H1 (cell line): Measurements from ENCODE around the gene IP6K1. TPM values are rescaled to one million over a fixed set of nuclear protein-coding genes. Genes with fewer than 3 reads are reported as not detected.

Experiments used
- CTCF ChIA-PET: fragments of 300-600 bp; sonication (Branson Sonifier 250); formaldehyde crosslinking; loops from one replicate; lab custom pipeline; 2021; ENCODE audit not compliant: partially characterized antibody; lab: Charles Lee
- POLR2A ChIA-PET: fragments of 300-600 bp; sonication (Branson Sonifier 250); formaldehyde crosslinking; loops from one replicate; lab custom pipeline; 2021; ENCODE audit warnings: inconsistent platforms; ENCODE audit not compliant: partially characterized antibody; lab: Charles Lee
- DNase-seq, 2 experiments: peaks; one replicate each; pipeline versions ENCODE4 v3.0.0 to v3.0.0-alpha.2; 2010 to 2022; ENCODE audit warnings: low spot score in 2 of 2, low read depth in 1 of 2, mixed read lengths in 1 of 2
- FAIRE-seq: peaks from 2 replicates; lab custom pipeline; 2011; peaks lifted over from hg19 to GRCh38; lab: Jason Lieb, UNC
- H2AFZ ChIP-seq: 2 replicates; pipeline ENCODE4 v1.8.1; 2012; ENCODE audit warnings: low read length, inconsistent platforms
- H2AK5ac ChIP-seq: 2 replicates; pipeline ENCODE4 v1.6.1; 2013; ENCODE audit warnings: low read depth, low read length
- H2BK120ac ChIP-seq: replicated peaks from 2 replicates; pipeline ENCODE3; 2013; ENCODE audit warnings: low read depth, low read length, inconsistent platforms
- H2BK12ac ChIP-seq: 2 replicates; pipeline ENCODE4 v1.6.1; 2013; ENCODE audit warnings: low read depth, low read length
- H2BK15ac ChIP-seq: 2 replicates; pipeline ENCODE4 v1.6.1; 2013; ENCODE audit warnings: low read length
- H2BK20ac ChIP-seq: 2 replicates; pipeline ENCODE4 v1.6.1; 2013; ENCODE audit warnings: low read length
- H2BK5ac ChIP-seq: 2 replicates; pipeline ENCODE4 v1.6.1; 2013; ENCODE audit warnings: low read depth, low read length
- H3K14ac ChIP-seq: 2 replicates; pipeline ENCODE4 v1.6.1; 2013; ENCODE audit warnings: inconsistent platforms; ENCODE audit not compliant: insufficient read length
- H3K18ac ChIP-seq: 2 replicates; pipeline ENCODE4 v1.6.1; 2013; ENCODE audit warnings: low read length; ENCODE audit errors: extremely low read depth
- H3K23ac ChIP-seq: 2 replicates; pipeline ENCODE4 v1.6.1; 2013; ENCODE audit warnings: inconsistent platforms; ENCODE audit not compliant: insufficient read length
- H3K23me2 ChIP-seq: 2 replicates; pipeline ENCODE4 v1.6.1; 2013; ENCODE audit warnings: low read depth, low read length
- H3K27ac ChIP-seq: 2 replicates; pipeline ENCODE4 v1.6.1; 2011; ENCODE audit warnings: low read depth, low read length, inconsistent platforms
- H3K27me3 ChIP-seq, 4 experiments: replicated peaks in 1 of 4; 1 replicate in 1 of 4; 2 replicates in 3 of 4; pipeline versions ENCODE4 v1.6.1 to v1.8.1; 2011 to 2013; ENCODE audit warnings: low read length in 3 of 4, mild to moderate bottlenecking in 3 of 4, inconsistent platforms in 2 of 4, mixed read lengths in 2 of 4, moderate library complexity in 1 of 4; ENCODE audit not compliant: control insufficient read depth in 3 of 4, insufficient read depth in 3 of 4; ENCODE audit errors: extremely low read depth in 1 of 4
- H3K36me3 ChIP-seq, 4 experiments: 2 replicates each; pipeline versions ENCODE4 v1.6.1 to v1.8.1; 2011 to 2013; ENCODE audit warnings: mild to moderate bottlenecking in 4 of 4, low read length in 3 of 4, moderate library complexity in 2 of 4, control low read depth in 1 of 4, inconsistent platforms in 1 of 4; ENCODE audit not compliant: insufficient read depth in 4 of 4, control insufficient read depth in 2 of 4
- H3K4ac ChIP-seq: replicated peaks from 2 replicates; pipeline ENCODE3; 2013; ENCODE audit warnings: low read length, low read depth, mixed read lengths, inconsistent platforms; ENCODE audit not compliant: insufficient read length
- H3K4me1 ChIP-seq, 4 experiments: replicated peaks in 1 of 4; 1 replicate in 1 of 4; 2 replicates in 3 of 4; pipeline versions ENCODE4 v1.6.1 to v1.8.1; 2011 to 2013; ENCODE audit warnings: low read length in 3 of 4, inconsistent platforms in 2 of 4, mixed read lengths in 1 of 4; ENCODE audit not compliant: insufficient read depth in 4 of 4, control insufficient read depth in 3 of 4
- H3K4me2 ChIP-seq, 2 experiments: 2 replicates each; pipeline versions ENCODE4 v1.6.1 to v1.8.1; 2011 to 2013; ENCODE audit warnings: low read depth in 2 of 2, low read length in 2 of 2, control low read depth in 1 of 2, inconsistent platforms in 1 of 2, mild to moderate bottlenecking in 1 of 2; ENCODE audit not compliant: insufficient read depth in 1 of 2
- H3K4me3 ChIP-seq, 4 experiments: fragments of 200-600, 300-600 bp in 1 of 4; sonication (generic), shearing (Covaris generic), sonication (Bioruptor Twin) in 1 of 4; 2 replicates each; pipeline versions ENCODE4 v1.5.1 to v1.8.1; 2011 to 2016; ENCODE audit warnings: low read length in 4 of 4, low read depth in 3 of 4, control low read depth in 2 of 4, inconsistent platforms in 2 of 4, mild to moderate bottlenecking in 2 of 4, mixed read lengths in 1 of 4, moderate library complexity in 1 of 4; ENCODE audit not compliant: insufficient read depth in 2 of 4; ENCODE audit errors: extremely low read depth in 1 of 4
- H3K56ac ChIP-seq: replicated peaks from 2 replicates; pipeline ENCODE3; 2013; ENCODE audit warnings: low read depth, mild to moderate bottlenecking, mixed read lengths, low read length, inconsistent platforms; ENCODE audit not compliant: insufficient read length
- H3K79me1 ChIP-seq: 2 replicates; pipeline ENCODE4 v1.6.1; 2013; ENCODE audit warnings: low read depth, low read length, control low read depth
- H3K79me2 ChIP-seq, 2 experiments: 2 replicates each; pipeline versions ENCODE4 v1.6.1 to v1.8.1; 2012 to 2013; ENCODE audit warnings: low read length in 2 of 2, mild to moderate bottlenecking in 2 of 2, inconsistent platforms in 1 of 2; ENCODE audit not compliant: insufficient read depth in 2 of 2, control insufficient read depth in 1 of 2
- H3K9ac ChIP-seq, 4 experiments: replicated peaks in 1 of 4; 1 replicate in 1 of 4; 2 replicates in 3 of 4; pipeline versions ENCODE4 v1.6.1 to v1.8.1; 2011 to 2013; ENCODE audit warnings: low read depth in 3 of 4, low read length in 3 of 4, control low read depth in 2 of 4, mild to moderate bottlenecking in 2 of 4, moderate library complexity in 2 of 4, inconsistent platforms in 1 of 4; ENCODE audit errors: extremely low read depth in 1 of 4
- H3K9me3 ChIP-seq, 2 experiments: 2 replicates each; pipeline versions ENCODE4 v1.6.1 to v1.8.1; 2012 to 2013; ENCODE audit warnings: mild to moderate bottlenecking in 2 of 2, moderate library complexity in 2 of 2, control low read depth in 1 of 2, inconsistent platforms in 1 of 2, low read depth in 1 of 2, low read length in 1 of 2, mixed read lengths in 1 of 2; ENCODE audit not compliant: insufficient read depth in 2 of 2
- H4K20me1 ChIP-seq, 2 experiments: replicated peaks in 1 of 2; 2 replicates each; pipeline versions ENCODE3 to v1.8.1; 2011 to 2013; ENCODE audit warnings: inconsistent platforms in 2 of 2, low read length in 2 of 2, mild to moderate bottlenecking in 1 of 2; ENCODE audit not compliant: insufficient read depth in 2 of 2, control insufficient read depth in 1 of 2
- H4K5ac ChIP-seq: 2 replicates; pipeline ENCODE4 v1.6.1; 2013; ENCODE audit warnings: low read length, low read depth, mixed read lengths, inconsistent platforms; ENCODE audit not compliant: insufficient read length
- H4K8ac ChIP-seq: 2 replicates; pipeline ENCODE4 v1.8.0; 2013; ENCODE audit warnings: mild to moderate bottlenecking, moderate library complexity, low read length, inconsistent platforms; ENCODE audit not compliant: insufficient read depth; ENCODE audit errors: extremely low read depth
- H4K91ac ChIP-seq: replicated peaks from 2 replicates; pipeline ENCODE3; 2013; ENCODE audit warnings: low read length, mixed read lengths, inconsistent platforms; ENCODE audit not compliant: insufficient read length
- ASH2L ChIP-seq: fragments of 200-600, 300-600 bp; sonication (generic); IDR thresholded peaks from one replicate; pipeline ENCODE4 v1.7.1; 2017; ENCODE audit warnings: low read length
- SAP30 ChIP-seq: fragments of 300-600 bp; sonication (generic); IDR thresholded peaks from 2 replicates; pipeline ENCODE4 v1.7.1; 2012; ENCODE audit warnings: low read length, moderate library complexity, mild to moderate bottlenecking, inconsistent platforms; ENCODE audit not compliant: insufficient read depth, insufficient replicate concordance
- TAF1 ChIP-seq: IDR thresholded peaks from 2 replicates; pipeline ENCODE4 v1.6.1; 2011; ENCODE audit warnings: mild to moderate bottlenecking, low read depth, low read length
- WGBS, 2 experiments: shearing (Covaris generic) in 1 of 2; methylation state at CpG; one replicate each; pipeline versions ENCODE4 v1.1.6 to v1.1.7; 2013 to 2015; ENCODE audit warnings: low lambda C conversion rate in 2 of 2, mixed read lengths in 2 of 2, inconsistent platforms in 1 of 2, low coverage in 1 of 2, missing lambda C conversion rate in 1 of 2; ENCODE audit not compliant: insufficient replicate concordance in 2 of 2, insufficient coverage in 1 of 2, insufficient read length in 1 of 2; ENCODE audit errors: extremely low coverage in 1 of 2, missing lambda C conversion rate in 1 of 2; 5-methylcytosine and 5-hydroxymethylcytosine counted together
- polyA plus RNA-seq, 7 experiments: library from polyadenylated mRNA; depleted of rRNA in 3 of 7; stranded (reverse) in 5 of 7; unstranded in 2 of 7; fragments of >200 nt in 5 of 7; fragments of 200-250 nt in 2 of 7; gene quantifications; 1 replicate in 5 of 7; 2 replicates in 1 of 7; 4 replicates in 1 of 7; pipeline versions ENCODE4 v1.2.1 to v1.2.3, GENCODE V29; 2011 to 2013; ENCODE audit warnings: missing spikeins in 2 of 7, mixed read lengths in 2 of 7
- total RNA-seq: library from RNA; stranded (reverse); fragmentation: NEBNext Ultra II Directional; extraction: Animal tissue kit (Norgen Biotek cat#: 25700); gene quantifications from 2 replicates; pipeline ENCODE4 v1.2.1, GENCODE V29; 2021
- TF ChIP-seq, protein P1 (sequence below): IDR thresholded peaks from 2 replicates; pipeline ENCODE4 v1.6.1; 2012; ENCODE audit warnings: inconsistent platforms
- TF ChIP-seq, protein P2 (sequence below): IDR thresholded peaks from 2 replicates; pipeline ENCODE4 v1.6.1; 2012; ENCODE audit warnings: inconsistent platforms

The IP6K1 gene
- total and polyA plus RNA-seq, 2 of the 8 experiments (the other 6 are each of a cell fraction or from before 2014, with no cell fraction given): 31.5 to 35.2 TPM

- peak overlapping the region; percentile 64; the same call in 1 of the 2 replicates for H2AFZ ChIP-seq
- 12% methylated on average over 27 of the region's 50 CpGs; no CpG with 5 or more reads in 1 of the 2 experiments for WGBS, 2 experiments
Observed at GRCh38 chr3:49785565-49786356, 581 bp downstream of the IP6K1 start.

More at GRCh38 chr3:49785565-49786356, 581 bp downstream of the IP6K1 start:
- Histone ChIP-seq H4K20me1 (peaks cover 0 to 6% of the 10 kb centered on the region in 2 experiments), H3K56ac (no peak overlapping the region), H2BK120ac (no peak overlapping the region), H3K27ac (peak overlapping the region; percentile 74), H4K8ac (peak overlapping the region; percentile 79; the same call in 1 of the 2 replicates), H2BK12ac (no peak overlapping the region), H3K9me3 (no peaks in the 10 kb centered on the region), H4K91ac (no peak overlapping the region), H2BK15ac (no peak overlapping the region), H4K5ac (no peak overlapping the region), H3K79me2 (peaks cover 0 to 41% of the 10 kb centered on the region in 2 experiments; a peak in 2 of 4 replicates), H3K9ac (peak overlapping the region; percentile 75 to 95 (median 84)), H3K79me1 (peaks cover 8% of the 10 kb centered on the region; the same call in 1 of the 2 replicates), H3K4me2 (peak overlapping the region; percentile 91 to 94), H2AK5ac (no peak overlapping the region), H3K4me3 (peak overlapping the region; percentile 75 to 95 (median 86)), H3K14ac (no peak overlapping the region), H3K4ac (peak overlapping the region; percentile 44), H3K18ac (no peak overlapping the region), H3K27me3 (peaks cover 0 to 2% (median 0%) of the 10 kb centered on the region in 4 experiments; a peak in 2 of 7 replicates), H2BK20ac (no peak overlapping the region)
- CTCF ChIA-PET: interaction anchor here (0.5 to 3.6 kb wide), 6 partner anchors 9 to 110 kb away, joined by 3 to 20 read pairs (median 4); partner anchors contain the start of gene AMIGO3
- POLR2A ChIA-PET: interaction anchor here (0.9 to 3.3 kb wide), 8 partner anchors 14 to 83 kb away, joined by 3 to 18 read pairs (median 4); partner anchors contain the start of genes AMIGO3 and GMPPB
- FAIRE-seq: no peak
- TF ChIP-seq, protein P1, sequence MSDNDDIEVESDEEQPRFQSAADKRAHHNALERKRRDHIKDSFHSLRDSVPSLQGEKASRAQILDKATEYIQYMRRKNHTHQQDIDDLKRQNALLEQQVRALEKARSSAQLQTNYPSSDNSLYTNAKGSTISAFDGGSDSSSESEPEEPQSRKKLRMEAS: peak; percentile 72
- TF ChIP-seq ASH2L (no peak), TAF1 (0 out of 2 replicates have a peak, but pooled peaks have one; percentile 7), SAP30 (peak; percentile 43)
- TF ChIP-seq, protein P2, sequence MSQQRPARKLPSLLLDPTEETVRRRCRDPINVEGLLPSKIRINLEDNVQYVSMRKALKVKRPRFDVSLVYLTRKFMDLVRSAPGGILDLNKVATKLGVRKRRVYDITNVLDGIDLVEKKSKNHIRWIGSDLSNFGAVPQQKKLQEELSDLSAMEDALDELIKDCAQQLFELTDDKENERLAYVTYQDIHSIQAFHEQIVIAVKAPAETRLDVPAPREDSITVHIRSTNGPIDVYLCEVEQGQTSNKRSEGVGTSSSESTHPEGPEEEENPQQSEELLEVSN: peak; percentile 51; the same call in 1 of the 2 replicates
- TF ChIP-seq, all 59 proteins: peak for 4
- peaks cover 8% of the 10 kb centered on the region; the same call in 1 of the 2 replicates for H3K23me2 ChIP-seq
- H3K4me1 ChIP-seq: peaks cover 0 to 5% (median 2%) of the 10 kb centered on the region in 4 experiments; a peak in 2 of 7 replicates
- H3K36me3 ChIP-seq: peaks cover 0 to 8% (median 3%) of the 10 kb centered on the region in 4 experiments; a peak in 5 of 8 replicates
- DNase-seq: no peak
- H3K23ac ChIP-seq: no peak overlapping the region
- no peak overlapping the region for H2BK5ac ChIP-seq
